Skeletal muscle satellite cell (primary cell): ENCODE data around the gene DENND4A.
"Not testable (repeated sequence)": the region's sequence is repeated elsewhere in the genome, so short reads cannot be mapped to it uniquely, and the experiment has no call there.

ENCODE experiments used
- H3K27me3 ChIP-seq: 2 replicates; pipeline ENCODE4 v1.7.0; 2013; ENCODE audit warnings: low read length; ENCODE audit not compliant: control insufficient read depth, insufficient read depth
- H3K36me3 ChIP-seq: 2 replicates; pipeline ENCODE4 v1.7.0; 2013; ENCODE audit warnings: mild to moderate bottlenecking, control low read depth, low read length; ENCODE audit not compliant: insufficient read depth
- H3K4me1 ChIP-seq: 2 replicates; pipeline ENCODE4 v1.7.0; 2013; ENCODE audit warnings: low read length; ENCODE audit not compliant: control insufficient read depth, insufficient read depth
- H3K4me2 ChIP-seq: 2 replicates; pipeline ENCODE4 v1.7.0; 2013; ENCODE audit warnings: mild to moderate bottlenecking, low read length
- H3K4me3 ChIP-seq: 2 replicates; pipeline ENCODE4 v1.7.0; 2013; ENCODE audit warnings: low read length
- H3K9ac ChIP-seq: 2 replicates; pipeline ENCODE4 v1.7.0; 2013; ENCODE audit warnings: mild to moderate bottlenecking, low read depth, low read length, moderate library complexity
- H3K9me3 ChIP-seq: replicated peaks from 2 replicates; pipeline ENCODE4 v1.7.0; 2013; ENCODE audit warnings: mild to moderate bottlenecking, control low read depth, low read length

DENND4A gene

GRCh38 chr15:65778701-65779100 lies 13.4 kb downstream of the DENND4A start:
- H3K9ac ChIP-seq, H3K4me2 ChIP-seq, H3K4me1 ChIP-seq, H3K27me3 ChIP-seq, H3K36me3 ChIP-seq, H3K9me3 ChIP-seq, H3K4me3 ChIP-seq: not testable (repeated sequence)

GRCh38 chr15:65778269-65778668 lies 13.8 kb downstream of the DENND4A start:
- no peaks in the 10 kb centered on the region for H3K27me3 ChIP-seq
- H3K4me3 ChIP-seq = no peak overlapping the region
- no peaks in the 10 kb centered on the region for H3K4me1 ChIP-seq
- H3K4me2 ChIP-seq = no peak overlapping the region
- H3K9ac ChIP-seq = no peak overlapping the region
- H3K36me3 ChIP-seq = no peaks in the 10 kb centered on the region
- H3K9me3 ChIP-seq = no peaks in the 10 kb centered on the region

- Histone ChIP-seq H3K36me3 (no peaks in the 10 kb centered on the region), H3K4me1 (no peaks in the 10 kb centered on the region), H3K4me3 (no peak overlapping the region), H3K4me2 (no peak overlapping the region), H3K27me3 (no peaks in the 10 kb centered on the region), H3K9me3 (no peaks in the 10 kb centered on the region), H3K9ac (no peak overlapping the region)
These were observed 14.2 kb downstream of the DENND4A start for GRCh38 chr15:65777843-65778242.

- no peaks in the 10 kb centered on the region for H3K9me3 ChIP-seq
- H3K4me3 ChIP-seq = no peak overlapping the region
- no peaks in the 10 kb centered on the region for H3K36me3 ChIP-seq
- H3K9ac ChIP-seq = no peak overlapping the region
- H3K4me1 ChIP-seq = no peaks in the 10 kb centered on the region
- H3K27me3 ChIP-seq = no peaks in the 10 kb centered on the region
- no peak overlapping the region for H3K4me2 ChIP-seq
These were observed 15.0 kb downstream of the DENND4A start for GRCh38 chr15:65777053-65777452.

GRCh38 chr15:65773386-65774111 lies 18.5 kb downstream of the DENND4A start:
- Histone ChIP-seq H3K9me3 (no peaks in the 10 kb centered on the region), H3K4me1 (no peaks in the 10 kb centered on the region), H3K4me2 (no peak overlapping the region), H3K4me3 (no peak overlapping the region), H3K27me3 (no peaks in the 10 kb centered on the region), H3K36me3 (no peaks in the 10 kb centered on the region), H3K9ac (no peak overlapping the region)

GRCh38 chr15:65772930-65773329 lies 19.2 kb downstream of the DENND4A start:
- H3K4me1 ChIP-seq = no peaks in the 10 kb centered on the region

GRCh38 chr15:65771870-65772269 lies 20.2 kb downstream of the DENND4A start:
- no peak overlapping the region for H3K9ac ChIP-seq
- H3K27me3 ChIP-seq = no peaks in the 10 kb centered on the region
- H3K9me3 ChIP-seq = no peaks in the 10 kb centered on the region
- H3K4me3 ChIP-seq = no peak overlapping the region
- H3K4me2 ChIP-seq = no peak overlapping the region
- H3K4me1 ChIP-seq = no peaks in the 10 kb centered on the region
- H3K36me3 ChIP-seq = no peaks in the 10 kb centered on the region

More at GRCh38 chr15:65772930-65773329, 19.2 kb downstream of the DENND4A start:
- Histone ChIP-seq H3K4me3 (no peak overlapping the region), H3K9me3 (no peaks in the 10 kb centered on the region), H3K27me3 (no peaks in the 10 kb centered on the region), H3K4me2 (no peak overlapping the region), H3K36me3 (no peaks in the 10 kb centered on the region), H3K9ac (no peak overlapping the region)

GRCh38 chr15:65769482-65769881 lies 22.6 kb downstream of the DENND4A start:
- Histone ChIP-seq H3K9me3 (no peaks in the 10 kb centered on the region), H3K4me2 (no peak overlapping the region), H3K4me1 (no peaks in the 10 kb centered on the region), H3K27me3 (no peaks in the 10 kb centered on the region), H3K36me3 (no peaks in the 10 kb centered on the region), H3K9ac (no peak overlapping the region), H3K4me3 (no peak overlapping the region)

- no peaks in the 10 kb centered on the region for H3K36me3 ChIP-seq
- H3K9ac ChIP-seq = no peak overlapping the region
- no peaks in the 10 kb centered on the region for H3K4me1 ChIP-seq
- H3K4me2 ChIP-seq = no peak overlapping the region
- H3K9me3 ChIP-seq = no peaks in the 10 kb centered on the region
- no peak overlapping the region for H3K4me3 ChIP-seq
- no peaks in the 10 kb centered on the region for H3K27me3 ChIP-seq
These were observed 24.2 kb downstream of the DENND4A start for GRCh38 chr15:65767895-65768294.

GRCh38 chr15:65767264-65767595 lies 24.9 kb downstream of the DENND4A start:
- no peaks in the 10 kb centered on the region for H3K4me1 ChIP-seq

GRCh38 chr15:65766422-65767263 lies 25.4 kb downstream of the DENND4A start:
- no peak overlapping the region for H3K4me3 ChIP-seq
- H3K27me3 ChIP-seq = no peaks in the 10 kb centered on the region
- no peaks in the 10 kb centered on the region for H3K4me1 ChIP-seq

More at GRCh38 chr15:65767264-65767595, 24.9 kb downstream of the DENND4A start:
- H3K9me3 ChIP-seq = no peaks in the 10 kb centered on the region
- H3K27me3 ChIP-seq = no peaks in the 10 kb centered on the region
- no peak overlapping the region for H3K4me3 ChIP-seq
- no peak overlapping the region for H3K4me2 ChIP-seq
- no peak overlapping the region for H3K9ac ChIP-seq
- H3K36me3 ChIP-seq = no peaks in the 10 kb centered on the region

GRCh38 chr15:65765106-65765505 lies 27.0 kb downstream of the DENND4A start:
- H3K4me3 ChIP-seq = no peak overlapping the region
- no peak overlapping the region for H3K9ac ChIP-seq
- H3K36me3 ChIP-seq = no peaks in the 10 kb centered on the region
- no peak overlapping the region for H3K4me2 ChIP-seq
- H3K9me3 ChIP-seq = no peaks in the 10 kb centered on the region
- H3K27me3 ChIP-seq = no peaks in the 10 kb centered on the region
- no peaks in the 10 kb centered on the region for H3K4me1 ChIP-seq

More at GRCh38 chr15:65766422-65767263, 25.4 kb downstream of the DENND4A start:
- Histone ChIP-seq H3K9ac (no peak overlapping the region), H3K9me3 (no peaks in the 10 kb centered on the region), H3K36me3 (no peaks in the 10 kb centered on the region), H3K4me2 (no peak overlapping the region)
